SK-N-DZ (cell line): Measurements from ENCODE around the gene KRTAP17-1.

Source experiments
- DNase-seq: peaks from one replicate; pipeline ENCODE4 v3.0.0-alpha.2; 2015; ENCODE audit warnings: low spot score

Gene KRTAP17-1

GRCh38 chr17:41333098-41333497 is 17.6 kb upstream of the KRTAP17-1 start:
- no peak for DNase-seq

- no peak for DNase-seq
Observed at GRCh38 chr17:41332239-41332638, 16.7 kb upstream of the KRTAP17-1 start.

GRCh38 chr17:41331606-41332005 is 16.1 kb upstream of the KRTAP17-1 start:
- DNase-seq, result no peak

GRCh38 chr17:41329279-41329948 is 13.9 kb upstream of the KRTAP17-1 start:
- peak; percentile 12 for DNase-seq

GRCh38 chr17:41328207-41328606 is 12.7 kb upstream of the KRTAP17-1 start:
- DNase-seq, result no peak

- no peak for DNase-seq
Observed at GRCh38 chr17:41327411-41328120, 12.1 kb upstream of the KRTAP17-1 start.

GRCh38 chr17:41326173-41327145 is 10.9 kb upstream of the KRTAP17-1 start:
- no peak for DNase-seq

- no peak for DNase-seq
Observed at GRCh38 chr17:41325611-41326010, 10.1 kb upstream of the KRTAP17-1 start.

GRCh38 chr17:41325126-41325525 is 9.6 kb upstream of the KRTAP17-1 start:
- DNase-seq, result no peak

GRCh38 chr17:41324180-41325075 is 8.9 kb upstream of the KRTAP17-1 start:
- no peak for DNase-seq

- DNase-seq, result no peak
Observed at GRCh38 chr17:41322903-41323895, 7.7 kb upstream of the KRTAP17-1 start.

- peak; percentile 11 for DNase-seq
Observed at GRCh38 chr17:41322094-41322902, 6.8 kb upstream of the KRTAP17-1 start.

GRCh38 chr17:41318231-41318630 is 2.7 kb upstream of the KRTAP17-1 start:
- no peak for DNase-seq

GRCh38 chr17:41315814-41316445 is 420 bp upstream of the KRTAP17-1 start:
- DNase-seq, result no peak

- DNase-seq, result no peak
Observed at GRCh38 chr17:41311111-41311510, 4.4 kb downstream of the KRTAP17-1 start.

GRCh38 chr17:41308918-41309359 is 6.6 kb downstream of the KRTAP17-1 start, which contains the start of gene KRTAP16-1:
TSS of gene KRTAP16-1 (minus strand) at chr17:41309309. CDS start at chr17:41309253, 56 bp downstream.
- no peak for DNase-seq

- DNase-seq, result no peak
Observed at GRCh38 chr17:41308251-41308917, 7.1 kb downstream of the KRTAP17-1 start.

GRCh38 chr17:41307647-41308046 is 7.9 kb downstream of the KRTAP17-1 start:
- no peak for DNase-seq
